CD4-positive, alpha-beta T cell (primary cell): Measurements from ENCODE around the gene PRRC2B. TPM values are rescaled to one million over a fixed set of nuclear protein-coding genes. Genes with fewer than 3 reads are reported as not detected.

Experiments
- ATAC-seq: fragments of 200-7000 bp; cut with Tn5 transposase; one replicate; pipeline ENCODE4 v1.10.0; 2022; ENCODE audit warnings: mild to moderate bottlenecking; ENCODE audit not compliant: poor library complexity
- CTCF ChIA-PET: fragments of 350-600 bp; sonication (Branson Sonifier 250); formaldehyde crosslinking; loops from one replicate; lab custom pipeline; 2021; ENCODE audit warnings: antibody characterized with exemption, inconsistent platforms; lab: Charles Lee
- POLR2A ChIA-PET: fragments of 350-600 bp; sonication (Branson Sonifier 250); formaldehyde crosslinking; loops from one replicate; lab custom pipeline; 2021; ENCODE audit warnings: antibody characterized with exemption, inconsistent platforms; lab: Charles Lee
- DNase-seq, 14 experiments: peaks; one replicate each; pipeline ENCODE4 v3.0.0-alpha.2; 2013 to 2020; ENCODE audit warnings: mixed read lengths in 2 of 14
- H3K27ac ChIP-seq, 2 donors: one replicate each; pipeline versions ENCODE4 v1.5.1 to v1.7.0; 2013; ENCODE audit warnings: low read length in 2 of 2, low read depth in 1 of 2, mild to moderate bottlenecking in 1 of 2
- H3K27me3 ChIP-seq, 2 experiments: 1 replicate in 1 of 2; 2 replicates in 1 of 2; pipeline versions ENCODE4 v1.6.1 to v1.7.0; 2013; ENCODE audit warnings: low read length in 2 of 2, control low read depth in 1 of 2, mild to moderate bottlenecking in 1 of 2, moderate library complexity in 1 of 2; ENCODE audit not compliant: insufficient read depth in 2 of 2, control insufficient read depth in 1 of 2
- H3K36me3 ChIP-seq: one replicate; pipeline ENCODE4 v1.6.1; 2013; ENCODE audit warnings: low read length, control low read depth; ENCODE audit not compliant: insufficient read depth
- H3K4me1 ChIP-seq: one replicate; pipeline ENCODE4 v1.6.1; 2013; ENCODE audit warnings: low read length, control low read depth; ENCODE audit not compliant: insufficient read depth
- H3K4me3 ChIP-seq: one replicate; pipeline ENCODE4 v1.5.1; 2013; ENCODE audit warnings: mild to moderate bottlenecking, low read length, moderate library complexity
- H3K9me3 ChIP-seq, 2 experiments: 1 replicate in 1 of 2; 2 replicates in 1 of 2; pipeline versions ENCODE4 v1.6.1 to v1.7.0; 2013; ENCODE audit warnings: low read length in 2 of 2, mild to moderate bottlenecking in 2 of 2, control low read depth in 1 of 2, moderate library complexity in 1 of 2; ENCODE audit not compliant: control insufficient read depth in 1 of 2, insufficient read depth in 1 of 2
- H3K27ac Mint-ChIP-seq: one replicate; pipeline ENCODE4 v1.8.0; 2020; ENCODE audit warnings: mixed read lengths
- H3K27me3 Mint-ChIP-seq: one replicate; pipeline ENCODE4 v1.8.0; 2021; ENCODE audit warnings: mixed read lengths
- H3K36me3 Mint-ChIP-seq: one replicate; pipeline ENCODE4 v1.8.0; 2021; ENCODE audit warnings: low read depth, mixed read lengths
- H3K4me1 Mint-ChIP-seq: one replicate; pipeline ENCODE4 v1.8.0; 2021; ENCODE audit warnings: low read depth, mixed read lengths
- H3K4me3 Mint-ChIP-seq: one replicate; pipeline ENCODE4 v1.8.0; 2020; ENCODE audit warnings: mild to moderate bottlenecking, mixed read lengths
- H3K9me3 Mint-ChIP-seq: one replicate; pipeline ENCODE4 v1.8.0; 2020; ENCODE audit warnings: mixed read lengths
- intact Hi-C, 2 experiments: fragments of 100-400 bp; cut with DNase I in 1 of 2; cut with micrococcal nuclease in 1 of 2; formaldehyde crosslinking; loops; one replicate each; pipeline versions ENCODE4 v1.15.1 to v1.9.0; 2023 to 2025; cut with DNase I, micrococcal nuclease
- total RNA-seq, 174 experiments: library from RNA in 2 of 174; stranded (reverse) in 2 of 174; gene quantifications; one replicate each; pipeline ENCODE4 v1.2.3 and lab custom pipeline; 2021 to 2026
- TF ChIP-seq, protein P1 (sequence below): fragments of 200-600 bp; IDR thresholded peaks from one replicate; pipeline ENCODE4 v1.8.0; 2022; ENCODE audit warnings: antibody characterized with exemption, mild to moderate bottlenecking

The PRRC2B gene
- total RNA-seq, 2 experiments from 2014 or later: 256 to 268 TPM

DNA sequence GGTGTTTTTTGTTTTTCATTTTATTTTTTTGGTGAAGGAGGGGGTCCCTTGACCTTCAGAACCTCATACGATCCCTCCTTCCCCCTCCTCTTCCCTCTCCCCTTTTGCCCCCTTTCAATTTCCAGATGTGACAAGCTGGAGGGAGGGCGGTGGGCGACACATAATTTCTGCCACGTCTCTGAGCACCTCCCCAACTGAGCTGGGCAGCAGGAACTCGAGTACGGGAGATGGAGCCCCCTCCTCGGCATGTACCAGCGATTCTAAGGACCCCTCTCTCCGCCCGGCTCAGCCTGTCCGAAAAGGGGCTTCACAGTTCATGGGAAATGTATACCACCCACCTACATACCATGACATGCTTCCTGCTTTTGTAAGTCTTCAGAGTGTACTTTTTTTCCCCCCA is 52.4 kb downstream of the PRRC2B start:
- Mint-ChIP-seq H3K27ac (no peak overlapping the region), H3K4me3 (no peak overlapping the region), H3K4me1 (peaks cover 12% of the 10 kb centered on the region), H3K9me3 (no peaks in the 10 kb centered on the region), H3K36me3 (peaks cover 95% of the 10 kb centered on the region), H3K27me3 (no peaks in the 10 kb centered on the region)
- ChIA-PET POLR2A (no interaction called here), CTCF (no interaction called here)
- no peaks in the 10 kb centered on the region for H3K9me3 ChIP-seq
- intact Hi-C loops: no loop called here
- H3K27me3 ChIP-seq: no peaks in the 10 kb centered on the region
- TF ChIP-seq, protein P1, sequence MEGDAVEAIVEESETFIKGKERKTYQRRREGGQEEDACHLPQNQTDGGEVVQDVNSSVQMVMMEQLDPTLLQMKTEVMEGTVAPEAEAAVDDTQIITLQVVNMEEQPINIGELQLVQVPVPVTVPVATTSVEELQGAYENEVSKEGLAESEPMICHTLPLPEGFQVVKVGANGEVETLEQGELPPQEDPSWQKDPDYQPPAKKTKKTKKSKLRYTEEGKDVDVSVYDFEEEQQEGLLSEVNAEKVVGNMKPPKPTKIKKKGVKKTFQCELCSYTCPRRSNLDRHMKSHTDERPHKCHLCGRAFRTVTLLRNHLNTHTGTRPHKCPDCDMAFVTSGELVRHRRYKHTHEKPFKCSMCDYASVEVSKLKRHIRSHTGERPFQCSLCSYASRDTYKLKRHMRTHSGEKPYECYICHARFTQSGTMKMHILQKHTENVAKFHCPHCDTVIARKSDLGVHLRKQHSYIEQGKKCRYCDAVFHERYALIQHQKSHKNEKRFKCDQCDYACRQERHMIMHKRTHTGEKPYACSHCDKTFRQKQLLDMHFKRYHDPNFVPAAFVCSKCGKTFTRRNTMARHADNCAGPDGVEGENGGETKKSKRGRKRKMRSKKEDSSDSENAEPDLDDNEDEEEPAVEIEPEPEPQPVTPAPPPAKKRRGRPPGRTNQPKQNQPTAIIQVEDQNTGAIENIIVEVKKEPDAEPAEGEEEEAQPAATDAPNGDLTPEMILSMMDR: no peak
- no peak overlapping the region for H3K27ac ChIP-seq
- H3K4me1 ChIP-seq: no peaks in the 10 kb centered on the region
- ATAC-seq (no peak), DNase-seq (no peak)
- peaks cover 89% of the 10 kb centered on the region for H3K36me3 ChIP-seq
- H3K4me3 ChIP-seq: no peak overlapping the region

DNA sequence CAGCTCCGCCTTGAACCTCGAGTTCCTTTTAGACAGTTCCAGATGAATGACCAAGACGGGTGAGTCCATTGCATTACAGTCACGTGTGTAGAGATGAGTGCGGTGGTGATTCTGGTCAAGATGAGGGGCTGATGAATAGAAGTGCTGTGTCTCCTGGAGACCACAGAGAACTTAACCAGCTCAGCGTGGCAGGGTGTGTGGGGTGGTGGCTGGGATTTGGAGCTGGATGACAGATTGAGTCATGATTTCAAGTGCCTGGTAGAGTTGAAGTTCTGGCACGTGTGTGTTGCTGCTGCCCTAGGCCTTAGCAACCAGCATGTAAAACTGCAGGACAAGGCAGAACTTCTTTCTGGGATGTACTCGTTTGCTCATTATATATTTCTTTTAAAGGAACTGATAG is 53.3 kb downstream of the PRRC2B start:
- Mint-ChIP-seq H3K4me1 (peaks cover 20% of the 10 kb centered on the region), H3K9me3 (no peaks in the 10 kb centered on the region), H3K4me3 (no peak overlapping the region), H3K36me3 (peaks cover 95% of the 10 kb centered on the region), H3K27ac (peak overlapping the region; percentile 55), H3K27me3 (no peaks in the 10 kb centered on the region)
- Histone ChIP-seq H3K27me3 (no peaks in the 10 kb centered on the region), H3K4me3 (no peak overlapping the region), H3K36me3 (peaks cover 88% of the 10 kb centered on the region), H3K4me1 (no peaks in the 10 kb centered on the region), H3K9me3 (no peaks in the 10 kb centered on the region), H3K27ac (no peak overlapping the region)
- POLR2A ChIA-PET: interaction anchor here (0.9 to 1.2 kb wide), 2 partner anchors 9 to 41 kb away, joined by 3 read pairs; no protein-coding TSS in a partner anchor
- ATAC-seq: no peak
- DNase-seq: no peak
- CTCF ChIA-PET: no interaction called here
- intact Hi-C loops: no loop called here
- TF ChIP-seq, protein P1: no peak

DNA sequence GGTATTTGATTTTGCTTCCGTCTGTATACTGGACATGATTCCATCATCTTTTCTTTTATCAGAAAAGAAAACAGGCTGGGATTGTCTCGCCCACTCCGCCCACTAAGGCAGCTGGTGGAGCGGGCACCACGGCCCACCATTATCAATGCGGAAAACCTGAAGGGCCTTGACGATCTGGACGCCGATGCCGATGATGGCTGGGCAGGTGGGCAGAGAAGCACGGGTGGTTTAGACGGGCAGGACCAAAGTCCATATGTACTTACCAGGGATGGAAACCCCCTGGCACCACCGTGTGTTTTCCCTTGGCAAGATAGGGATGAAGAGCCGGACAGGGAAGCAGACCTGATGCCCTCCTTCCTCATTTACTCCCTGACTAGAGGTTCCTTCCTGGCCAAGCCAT is 53.7 kb downstream of the PRRC2B start:
- Mint-ChIP-seq H3K27ac (no peak overlapping the region), H3K36me3 (peaks cover 95% of the 10 kb centered on the region), H3K4me3 (no peak overlapping the region), H3K9me3 (no peaks in the 10 kb centered on the region), H3K4me1 (peaks cover 25% of the 10 kb centered on the region), H3K27me3 (no peaks in the 10 kb centered on the region)
- POLR2A ChIA-PET: interaction anchor here (0.9 to 1.2 kb wide), 2 partner anchors 10 to 42 kb away, joined by 3 read pairs; no protein-coding TSS in a partner anchor
- intact Hi-C loops: no loop called here
- no peak overlapping the region for H3K4me3 ChIP-seq
- no peaks in the 10 kb centered on the region for H3K27me3 ChIP-seq
- H3K36me3 ChIP-seq: peaks cover 88% of the 10 kb centered on the region
- H3K27ac ChIP-seq: no peak overlapping the region
- H3K4me1 ChIP-seq: no peaks in the 10 kb centered on the region
- no peak for DNase-seq
- H3K9me3 ChIP-seq: no peaks in the 10 kb centered on the region
- CTCF ChIA-PET: no interaction called here
- TF ChIP-seq, protein P1: no peak
- ATAC-seq: no peak
